ENCODE data around the gene SGK2.
"Not testable (repeated sequence)": the region's sequence is repeated elsewhere in the genome, so short reads cannot be mapped to it uniquely, and the experiment has no call there.

Gene SGK2

DNA sequence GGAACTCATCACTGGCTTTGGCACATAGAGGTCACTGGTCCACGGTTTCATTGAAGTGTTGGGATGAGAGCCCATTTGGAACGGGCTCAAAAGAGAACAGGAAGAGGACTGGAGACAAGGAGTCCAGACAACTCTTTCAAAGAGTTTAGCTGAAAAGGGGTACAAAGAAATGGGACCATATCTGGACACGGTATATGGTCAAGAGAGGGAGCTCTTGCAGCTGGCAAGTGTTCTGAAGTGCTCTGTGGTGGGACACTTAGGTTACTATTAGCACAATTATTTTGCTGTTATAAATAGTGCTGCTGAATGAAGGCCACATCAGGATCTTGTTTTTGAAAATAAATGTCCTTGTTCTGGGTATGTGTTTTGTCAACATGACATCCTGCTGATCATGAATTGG lies 4.6 kb downstream of the SGK2 start:
- DNase-seq (ENCODE audit: low spot score), result no peak

DNA sequence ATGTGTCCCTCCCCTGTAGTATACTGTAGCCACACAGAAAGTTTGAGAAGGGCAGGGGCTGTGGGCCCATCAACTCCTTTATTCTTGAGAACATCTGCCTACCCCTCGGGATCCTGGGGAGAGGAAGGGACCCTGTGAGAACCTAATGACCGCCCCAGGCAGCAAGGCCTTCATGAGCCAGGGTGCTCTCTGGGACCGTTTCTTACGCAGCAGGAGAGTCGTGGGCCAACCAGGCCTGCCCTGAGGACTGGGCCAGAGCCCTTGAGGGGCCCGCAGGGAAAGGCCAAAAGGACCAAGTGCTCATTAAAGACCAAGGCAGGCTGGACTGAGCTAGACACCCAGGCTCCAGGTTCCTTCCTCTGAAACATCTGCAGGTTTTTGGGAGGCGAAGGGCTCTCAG lies 5.2 kb downstream of the SGK2 start:
- DNase-seq (ENCODE audit: low spot score), result no peak

DNA sequence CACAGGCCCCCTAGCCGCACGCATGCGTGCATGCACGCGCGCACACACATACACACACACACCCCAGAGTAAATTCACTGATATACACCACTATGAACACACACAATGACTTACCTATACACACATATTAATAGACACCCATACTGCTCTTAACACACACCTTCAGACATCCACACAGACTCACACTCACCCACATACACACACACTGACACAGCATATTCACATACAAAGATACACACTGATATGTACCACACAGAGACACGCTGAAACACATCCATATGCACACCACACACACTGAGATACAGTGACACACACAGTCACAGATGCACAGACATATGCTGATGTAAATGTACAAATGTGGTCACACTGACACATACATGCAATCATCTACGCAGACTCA lies 5.6 kb downstream of the SGK2 start:
- DNase-seq (ENCODE audit: low spot score), result no peak

DNA sequence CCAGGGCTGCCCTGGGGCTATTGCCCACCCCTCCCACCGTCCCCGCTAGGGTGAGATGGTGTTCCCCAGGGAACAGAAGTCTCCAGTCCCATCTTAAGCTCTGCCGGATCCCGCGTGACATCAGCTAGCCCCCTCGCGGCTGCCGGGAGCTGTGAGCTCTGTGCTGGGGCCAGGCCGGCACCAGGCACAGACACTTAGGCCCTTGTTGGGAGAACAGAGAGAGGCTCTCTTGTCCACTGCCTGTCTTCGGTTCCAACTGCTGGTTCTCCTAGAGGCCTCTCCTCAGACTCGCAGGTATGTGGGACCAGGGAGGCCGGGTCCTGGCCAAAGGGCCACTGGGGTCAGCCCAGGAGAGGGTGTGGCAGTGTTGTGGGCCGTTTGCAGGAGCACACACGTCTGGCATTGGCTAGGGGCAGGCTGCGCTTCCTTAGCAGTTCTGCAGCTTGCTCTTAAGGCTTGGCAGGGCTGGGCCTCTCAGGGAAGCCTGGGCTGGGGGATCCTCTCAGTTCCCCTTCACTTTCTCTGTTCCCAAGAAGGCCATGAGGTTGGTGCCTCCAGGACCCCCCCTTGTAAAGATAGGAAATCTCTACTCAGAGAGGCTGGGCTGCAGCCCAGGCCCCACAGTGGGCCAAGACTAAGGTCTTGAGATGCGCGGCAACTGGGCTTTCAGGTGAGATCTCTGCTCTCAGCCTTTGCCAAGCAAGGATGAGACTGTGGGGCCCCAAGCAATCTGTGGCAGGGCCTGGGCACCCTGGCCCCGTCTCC lies 6.3 kb downstream of the SGK2 start:
- DNase-seq (ENCODE audit: low spot score), result peak; percentile 79

DNA sequence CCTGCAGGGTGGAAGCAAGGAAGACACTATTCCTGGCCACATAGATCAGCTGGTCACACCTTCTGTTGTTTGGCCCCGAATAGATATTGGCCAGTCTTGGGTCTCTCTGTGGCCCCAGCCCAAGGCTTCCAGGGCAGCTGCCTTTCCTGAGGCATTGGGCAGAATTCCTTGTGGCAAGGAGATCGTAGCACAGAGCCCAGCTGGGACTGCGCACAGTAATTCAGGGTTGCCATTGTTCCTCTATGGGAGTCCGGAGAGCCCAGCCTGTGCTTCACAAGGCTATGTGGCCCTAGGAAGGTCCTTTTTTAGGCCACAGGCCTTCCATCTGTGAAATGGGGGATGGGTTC lies 6.9 kb downstream of the SGK2 start:
- no peak for DNase-seq (ENCODE audit: low spot score)

DNA sequence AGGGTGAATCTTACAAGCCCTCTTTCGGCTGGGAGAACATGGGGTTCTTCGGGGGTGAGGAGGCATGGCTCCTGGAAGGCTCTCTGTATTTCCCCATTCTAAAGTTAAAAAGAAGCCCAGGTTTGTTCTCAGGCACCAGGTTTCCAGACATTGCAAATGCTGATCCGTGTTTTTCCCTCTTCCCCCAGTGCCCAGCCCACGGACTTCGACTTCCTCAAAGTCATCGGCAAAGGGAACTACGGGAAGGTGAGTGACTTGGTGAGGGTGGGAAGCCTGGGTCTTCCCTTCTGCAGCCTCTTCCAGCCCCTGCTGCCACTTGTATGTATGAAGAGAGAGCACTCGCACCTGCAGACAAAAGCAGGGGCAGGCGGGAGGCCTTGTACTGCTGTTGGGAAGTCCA lies 8.7 kb downstream of the SGK2 start:
- no peak for DNase-seq (ENCODE audit: low spot score)

DNA sequence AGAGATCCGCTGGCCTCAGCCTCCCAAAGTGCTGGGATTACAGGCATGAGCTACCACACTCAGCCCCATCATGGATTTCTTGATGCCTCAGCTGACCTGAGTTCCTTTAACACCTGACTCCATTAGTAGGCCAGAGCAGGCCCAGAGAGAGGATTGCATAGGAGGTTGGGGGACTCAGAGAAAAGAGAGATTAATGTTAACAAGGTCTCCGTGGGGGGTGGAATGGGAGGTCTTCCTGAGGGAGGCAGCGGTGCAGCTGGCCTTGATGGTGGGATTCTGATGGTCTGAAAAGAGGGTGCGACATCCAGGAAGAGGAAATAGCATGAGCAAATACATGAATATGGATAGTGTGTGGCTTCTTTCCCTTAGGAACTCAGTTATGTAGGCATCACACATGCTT lies 9.9 kb downstream of the SGK2 start:
- DNase-seq (ENCODE audit: low spot score), result no peak

DNA sequence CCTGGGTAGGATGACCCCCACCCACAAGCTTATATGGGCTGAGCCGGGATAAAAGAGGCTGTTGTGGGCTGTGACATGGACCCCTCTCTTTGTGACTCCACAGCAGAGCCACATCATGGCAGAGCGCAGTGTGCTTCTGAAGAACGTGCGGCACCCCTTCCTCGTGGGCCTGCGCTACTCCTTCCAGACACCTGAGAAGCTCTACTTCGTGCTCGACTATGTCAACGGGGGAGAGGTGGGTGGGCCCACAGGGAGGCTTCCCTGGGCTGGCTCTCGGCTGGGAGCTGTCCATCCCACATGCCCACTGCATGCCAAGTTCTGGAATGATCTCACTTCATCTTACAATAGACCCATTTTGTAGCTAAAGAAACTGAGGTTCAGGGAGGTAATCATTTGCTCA lies 10.5 kb downstream of the SGK2 start:
- no peak for DNase-seq (ENCODE audit: low spot score)

DNA sequence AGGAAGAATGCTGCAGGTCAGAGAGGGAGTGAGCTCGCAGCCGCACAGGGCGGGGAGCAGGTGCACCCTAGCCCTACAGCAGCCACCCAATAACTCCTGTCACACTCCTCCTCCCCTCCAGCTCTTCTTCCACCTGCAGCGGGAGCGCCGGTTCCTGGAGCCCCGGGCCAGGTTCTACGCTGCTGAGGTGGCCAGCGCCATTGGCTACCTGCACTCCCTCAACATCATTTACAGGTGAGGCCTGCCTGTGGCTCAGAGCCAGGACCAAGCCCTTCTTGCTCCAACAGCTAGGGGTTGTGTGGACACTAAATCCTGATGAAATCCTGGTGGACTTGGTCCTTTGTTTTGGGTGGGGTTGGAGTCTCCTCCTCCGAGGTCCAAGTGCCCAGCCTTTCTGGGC lies 11.7 kb downstream of the SGK2 start:
- DNase-seq (ENCODE audit: low spot score), result no peak

DNA sequence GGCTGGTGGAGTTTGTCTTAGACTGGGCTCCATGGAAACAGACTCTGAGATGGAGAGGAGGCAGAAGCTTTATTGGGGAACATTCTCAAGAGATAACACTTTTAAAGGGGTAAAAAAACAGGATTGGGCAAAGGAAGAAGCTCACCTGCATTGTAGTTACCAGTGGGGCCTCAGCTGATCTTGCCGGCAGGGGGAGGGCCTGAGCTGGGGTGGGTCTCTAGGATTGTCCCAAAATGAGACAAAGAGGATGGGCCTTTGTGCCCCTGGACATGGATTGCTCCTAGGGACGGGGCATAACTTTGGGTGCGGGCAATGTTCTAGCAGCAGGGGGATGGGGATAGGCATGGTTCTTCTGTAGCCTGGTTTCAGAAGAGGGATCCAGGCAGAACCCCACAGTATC lies 12.5 kb downstream of the SGK2 start:
- DNase-seq (ENCODE audit: low spot score), result no peak

DNA sequence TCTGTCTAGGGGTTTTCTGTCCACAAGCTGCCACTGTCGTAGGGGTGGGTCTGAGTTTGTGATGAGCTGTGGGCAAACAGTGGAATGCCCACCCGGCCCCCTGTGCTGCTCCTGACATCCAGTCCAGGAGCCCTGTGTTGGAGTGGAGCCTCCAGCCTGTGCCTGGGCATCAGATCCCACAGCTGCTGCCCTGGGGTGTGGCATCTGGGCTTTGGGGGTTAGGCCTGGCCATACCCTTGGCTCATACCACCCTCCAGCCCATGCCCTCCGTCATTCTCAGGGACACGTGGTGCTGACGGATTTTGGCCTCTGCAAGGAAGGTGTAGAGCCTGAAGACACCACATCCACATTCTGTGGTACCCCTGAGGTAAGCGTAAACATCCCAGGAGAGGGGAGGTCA lies 12.9 kb downstream of the SGK2 start:
- DNase-seq (ENCODE audit: low spot score), result no peak

DNA sequence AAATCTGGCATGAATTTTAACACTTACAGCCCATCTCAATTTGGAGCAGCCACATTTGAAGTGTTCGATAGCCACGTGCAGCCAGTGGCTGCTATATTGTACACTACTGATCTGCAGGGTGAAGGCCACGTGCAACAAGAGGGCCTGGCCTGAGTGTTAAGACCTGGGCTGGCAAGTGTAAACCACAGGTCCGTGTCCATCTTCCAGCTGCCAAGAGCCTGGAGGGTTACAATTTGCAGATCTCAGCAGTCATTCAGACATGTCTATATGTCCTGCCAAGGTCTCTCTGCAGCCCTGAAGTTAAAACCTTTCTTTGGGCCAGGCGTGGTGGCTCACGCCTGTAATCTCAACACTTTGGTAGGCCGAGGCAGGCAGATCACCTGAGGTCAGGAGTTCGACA lies 14.1 kb downstream of the SGK2 start:
- DNase-seq (ENCODE audit: low spot score), result no peak

DNA sequence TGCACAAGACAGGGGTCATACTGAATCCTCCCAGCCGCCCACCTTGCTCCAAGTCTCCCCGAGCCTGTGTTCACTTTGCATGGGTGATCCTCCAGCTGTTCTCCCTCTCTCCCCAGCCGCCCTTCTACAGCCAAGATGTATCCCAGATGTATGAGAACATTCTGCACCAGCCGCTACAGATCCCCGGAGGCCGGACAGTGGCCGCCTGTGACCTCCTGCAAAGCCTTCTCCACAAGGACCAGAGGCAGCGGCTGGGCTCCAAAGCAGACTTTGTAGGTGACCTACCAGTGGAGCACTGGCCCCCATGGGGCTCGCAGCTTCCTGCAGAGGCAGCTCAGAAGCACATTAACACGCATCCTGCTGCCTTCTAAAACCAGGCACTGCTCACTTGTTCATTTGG lies 17.3 kb downstream of the SGK2 start:
- no peak for DNase-seq (ENCODE audit: low spot score)

DNA sequence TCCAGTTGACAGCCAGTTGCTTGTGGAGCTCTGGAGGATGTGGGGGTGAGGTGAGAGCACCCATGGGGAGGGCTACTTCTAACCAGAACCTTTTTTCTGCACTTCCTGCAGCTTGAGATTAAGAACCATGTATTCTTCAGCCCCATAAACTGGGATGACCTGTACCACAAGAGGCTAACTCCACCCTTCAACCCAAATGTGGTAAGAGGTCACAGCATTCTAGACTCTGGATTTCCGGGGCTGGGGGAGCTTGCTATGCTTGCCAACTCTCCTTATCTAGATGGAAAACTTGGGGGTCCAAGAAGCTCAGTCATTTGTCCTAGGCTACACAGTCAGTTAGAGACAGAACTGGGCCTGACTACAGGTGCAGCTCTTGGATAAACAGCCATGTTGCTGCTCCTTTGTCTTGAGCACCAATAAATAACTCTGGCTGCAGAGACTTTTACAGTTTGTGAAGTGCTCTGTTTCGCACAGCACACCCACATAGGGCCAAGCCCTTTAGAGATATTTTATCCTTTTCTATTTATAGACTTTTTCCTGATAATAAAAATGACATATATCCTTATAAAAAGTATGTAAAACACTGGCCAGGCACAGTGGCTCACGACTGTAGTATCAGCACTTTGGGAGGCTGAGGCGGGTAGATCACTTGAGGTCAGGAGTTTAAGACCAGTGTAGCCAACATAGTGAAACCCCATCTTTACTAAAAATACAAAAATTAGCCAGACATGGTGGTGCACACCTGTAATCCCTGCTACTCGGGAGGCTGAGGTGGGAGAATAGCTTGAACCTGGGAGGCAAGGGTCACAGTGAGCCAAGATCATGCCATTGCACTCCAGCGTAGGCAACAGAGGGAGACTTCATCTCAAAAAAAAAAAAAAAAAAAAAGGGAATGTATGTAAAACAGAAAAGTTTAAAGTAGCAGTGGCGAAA lies 21.3 kb downstream of the SGK2 start:
- no peak for DNase-seq (ENCODE audit: low spot score)

DNA sequence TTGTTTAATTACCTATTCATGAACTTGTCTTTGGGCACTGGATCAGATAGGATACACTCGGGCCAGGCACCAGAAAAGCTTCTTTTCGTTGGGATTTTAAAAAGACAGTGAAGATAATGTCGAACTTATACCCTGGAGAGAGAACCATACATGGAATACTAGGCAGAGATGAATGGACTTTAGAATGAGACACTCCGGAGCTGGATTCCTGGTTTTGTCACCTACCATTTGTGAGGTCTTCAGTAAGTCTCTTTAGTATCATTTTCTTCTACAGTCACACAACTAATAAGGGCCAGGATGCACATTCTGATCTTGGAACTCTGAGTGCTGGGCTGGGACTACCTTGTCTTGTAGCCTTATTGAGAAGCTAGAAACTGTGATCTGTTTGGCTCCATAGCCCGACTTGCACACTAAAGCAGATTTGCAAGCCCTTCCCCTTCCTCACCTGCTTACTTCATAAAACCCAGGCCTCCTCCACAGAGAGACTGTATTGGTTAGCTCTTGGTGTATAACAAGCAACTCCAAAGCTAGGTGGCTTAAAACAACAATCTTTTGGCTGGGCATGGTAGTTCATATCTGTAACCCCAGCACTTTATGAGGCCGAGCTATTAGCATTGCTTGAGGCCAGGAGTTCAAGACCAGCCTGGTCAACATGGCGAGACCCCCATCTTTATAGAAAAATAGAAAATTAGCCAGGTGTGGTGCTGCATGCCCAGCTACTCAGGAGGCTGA lies 24.5 kb downstream of the SGK2 start:
- DNase-seq (ENCODE audit: low spot score), result no peak

DNA sequence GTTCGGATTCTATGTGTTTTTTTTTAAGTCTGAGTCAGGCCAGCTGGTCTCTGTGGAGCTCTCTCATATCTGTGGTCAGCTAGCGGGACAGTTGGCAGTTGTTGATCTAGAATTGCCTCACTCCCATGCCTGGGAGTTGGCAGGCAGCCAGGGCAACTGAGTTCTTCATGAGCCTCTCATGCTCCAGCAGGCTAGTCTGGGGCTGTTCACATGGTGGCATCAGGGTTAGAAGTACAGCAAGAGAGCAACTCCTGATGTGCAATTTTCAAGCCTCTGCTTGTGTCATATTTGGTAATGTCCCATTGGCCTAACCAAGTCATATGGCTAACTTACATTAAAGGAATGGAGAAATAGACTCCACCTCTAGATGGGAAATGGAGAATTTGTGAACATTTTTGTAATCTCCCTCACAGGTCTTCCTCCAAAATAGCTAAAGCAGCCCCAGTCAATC lies 25.2 kb downstream of the SGK2 start:
- no peak for DNase-seq (ENCODE audit: low spot score)

DNA sequence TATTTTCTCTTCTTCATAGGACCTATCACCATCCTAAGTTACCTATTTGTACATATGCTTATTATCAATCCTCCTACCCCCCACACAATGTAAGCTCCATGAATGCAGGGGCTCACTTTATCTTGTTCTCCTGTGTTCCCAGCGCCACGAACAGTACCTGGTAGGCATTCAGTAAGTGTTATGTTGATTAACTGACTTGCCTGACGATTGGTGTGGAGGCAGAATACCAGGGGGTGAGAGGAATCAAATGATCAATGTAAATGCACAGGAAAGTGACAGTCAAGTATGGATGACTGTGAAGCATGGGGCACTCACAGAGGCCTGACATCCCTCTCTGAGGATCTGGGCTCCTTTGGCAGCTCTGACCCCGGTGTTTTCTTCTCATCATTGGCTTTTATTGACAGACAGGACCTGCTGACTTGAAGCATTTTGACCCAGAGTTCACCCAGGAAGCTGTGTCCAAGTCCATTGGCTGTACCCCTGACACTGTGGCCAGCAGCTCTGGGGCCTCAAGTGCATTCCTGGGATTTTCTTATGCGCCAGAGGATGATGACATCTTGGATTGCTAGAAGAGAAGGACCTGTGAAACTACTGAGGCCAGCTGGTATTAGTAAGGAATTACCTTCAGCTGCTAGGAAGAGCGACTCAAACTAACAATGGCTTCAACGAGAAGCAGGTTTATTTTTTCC lies 25.8 kb downstream of the SGK2 start:
- DNase-seq (ENCODE audit: low spot score), result no peak

DNA sequence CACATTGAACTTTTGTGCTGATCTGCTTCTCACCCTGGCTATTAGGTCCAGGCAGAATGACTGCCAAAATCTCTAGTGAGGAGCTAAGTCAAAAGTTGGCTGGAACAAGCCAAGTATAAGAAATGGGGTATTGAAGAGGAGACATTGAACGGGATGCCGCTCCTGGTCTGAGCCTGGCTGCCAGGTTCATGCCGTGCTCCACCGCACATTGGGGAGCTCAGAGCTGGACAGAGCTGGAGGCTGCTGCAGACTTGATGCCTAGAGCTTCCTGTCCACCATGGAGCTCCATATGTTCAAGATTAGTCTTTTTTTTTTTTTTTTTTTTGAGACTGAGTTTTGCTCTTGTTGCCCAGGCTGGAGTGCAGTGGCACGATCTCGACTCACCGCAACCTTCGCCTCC lies 27.8 kb downstream of the SGK2 start:
- DNase-seq (ENCODE audit: low spot score), result no peak

DNA sequence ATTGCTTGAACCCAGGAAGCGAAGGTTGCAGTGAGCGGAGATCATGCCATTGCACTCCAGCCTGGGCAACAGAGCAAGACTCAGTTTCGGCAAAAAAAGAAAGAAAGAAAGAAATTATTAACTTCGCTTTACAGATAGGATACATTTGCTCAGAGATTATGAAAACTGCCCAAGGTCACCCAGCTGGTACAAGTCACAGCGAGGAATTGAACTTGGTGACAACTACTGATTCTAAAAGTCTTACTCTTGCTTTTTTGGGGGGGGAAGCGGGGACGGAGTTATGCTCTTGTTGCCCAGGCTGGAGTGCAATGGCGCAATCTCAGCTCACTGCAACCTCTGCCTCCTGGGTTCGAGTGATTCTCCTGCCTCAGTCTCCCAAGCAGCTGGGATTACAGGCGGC lies 29.7 kb downstream of the SGK2 start:
- DNase-seq (ENCODE audit: low spot score), result not testable (repeated sequence)

DNA sequence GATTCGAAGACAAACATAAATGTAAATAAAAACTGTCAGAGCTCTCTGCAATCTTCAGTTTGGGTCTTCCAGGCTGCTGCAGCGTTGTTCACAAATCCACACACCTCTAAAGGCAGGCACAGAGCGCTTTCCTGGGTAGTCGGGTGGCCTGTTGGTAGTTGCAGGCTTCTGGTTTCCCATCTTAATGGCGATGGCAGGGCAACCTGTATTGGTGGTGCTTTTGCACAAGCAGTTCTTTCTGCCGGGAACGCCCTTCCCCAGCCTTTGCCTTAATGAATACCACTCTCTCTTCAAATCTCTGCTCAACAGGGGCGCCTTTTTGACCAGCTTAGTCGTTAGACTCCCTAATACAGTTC lies 31.2 kb downstream of the SGK2 start:
- DNase-seq (ENCODE audit: low spot score), result peak; percentile 51

DNA sequence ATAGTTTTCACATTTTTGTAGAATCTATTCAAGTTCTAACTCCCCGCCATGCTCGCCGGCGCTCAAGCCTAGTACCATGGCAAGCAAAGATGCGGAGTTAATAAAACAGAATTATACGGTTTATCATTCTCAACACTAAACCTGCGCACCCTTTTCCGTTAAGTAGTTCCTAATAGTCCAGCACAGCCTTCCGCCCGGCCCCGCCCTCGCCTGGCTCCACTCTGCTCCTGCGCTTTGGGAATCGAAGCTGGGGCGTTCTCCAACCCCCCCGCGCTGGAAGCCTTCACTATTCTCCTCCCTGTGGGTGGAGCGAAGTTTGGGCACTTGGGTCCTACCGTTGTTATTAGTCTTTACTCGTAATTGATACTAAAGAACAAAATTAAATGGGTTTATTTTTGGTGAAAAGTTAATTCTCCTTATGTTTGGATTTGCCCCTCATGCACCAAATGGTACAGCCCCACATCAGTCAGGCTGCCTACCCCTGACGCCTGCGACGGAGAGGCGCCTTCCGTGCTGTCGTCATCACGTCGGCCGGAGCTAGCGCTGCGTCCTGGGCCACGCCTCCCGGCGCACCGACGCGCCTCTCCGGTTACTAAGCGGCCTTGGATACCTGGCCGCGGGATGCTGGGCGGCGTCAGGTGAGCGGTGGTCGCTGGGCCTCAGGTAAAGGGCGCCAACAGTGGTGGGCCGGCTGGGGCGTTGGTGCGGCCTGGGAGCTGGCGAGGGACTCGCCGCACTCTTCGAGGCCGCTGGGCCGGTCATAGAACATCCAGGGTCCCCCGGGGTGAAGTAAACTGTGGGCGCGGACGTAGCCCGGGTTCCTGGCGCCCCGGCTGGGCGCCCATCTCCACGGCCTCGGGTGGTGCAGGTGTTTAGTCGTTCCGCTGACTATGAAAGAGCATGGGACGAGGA lies 31.8 kb downstream of the SGK2 start, which contains the start of gene IFT52:
IFT52 (plus strand) TSS at position 546 of the 912 bp plus-strand sequence. CDS start 3,762 bp downstream, outside the sequence.
- peak; percentile 94 for DNase-seq (ENCODE audit: low spot score)
